ENCODE data around the gene TNIK.

The TNIK gene

DNA sequence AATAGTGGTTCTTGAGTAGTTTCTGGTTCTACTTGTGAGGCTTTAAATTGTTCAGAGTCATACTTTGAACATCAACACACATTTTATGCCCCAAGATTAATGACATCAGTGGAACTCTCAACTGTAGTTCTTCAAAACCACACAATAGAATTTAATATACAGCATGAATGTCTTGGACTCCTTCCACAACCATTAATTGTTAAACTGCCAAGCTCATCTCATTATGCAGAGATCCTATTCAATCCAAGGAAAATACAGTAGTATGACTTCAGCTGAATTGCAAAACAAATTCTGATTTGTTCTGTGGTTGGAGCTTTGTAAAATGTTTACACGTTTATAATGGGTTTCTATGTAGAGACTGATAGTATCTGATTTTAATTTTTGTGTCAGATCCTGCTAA, 234.5 kb downstream of the TNIK start:
- H3K4me1 ChIP-seq (ENCODE audit: control insufficient read depth, insufficient read depth, low read length) = no peaks in the 10 kb centered on the region
- H3K9me3 ChIP-seq (ENCODE audit: control insufficient read depth, low read length) = no peaks in the 10 kb centered on the region
- no peak overlapping the region for H3K9ac ChIP-seq (ENCODE audit: low read length)
- no peaks in the 10 kb centered on the region for H3K36me3 ChIP-seq (ENCODE audit: control insufficient read depth, insufficient read depth, low read length)
- no peaks in the 10 kb centered on the region for H3K27me3 ChIP-seq (ENCODE audit: control insufficient read depth, insufficient read depth, low read length)
- H3K4me3 ChIP-seq (ENCODE audit: low read length) = no peak overlapping the region

DNA sequence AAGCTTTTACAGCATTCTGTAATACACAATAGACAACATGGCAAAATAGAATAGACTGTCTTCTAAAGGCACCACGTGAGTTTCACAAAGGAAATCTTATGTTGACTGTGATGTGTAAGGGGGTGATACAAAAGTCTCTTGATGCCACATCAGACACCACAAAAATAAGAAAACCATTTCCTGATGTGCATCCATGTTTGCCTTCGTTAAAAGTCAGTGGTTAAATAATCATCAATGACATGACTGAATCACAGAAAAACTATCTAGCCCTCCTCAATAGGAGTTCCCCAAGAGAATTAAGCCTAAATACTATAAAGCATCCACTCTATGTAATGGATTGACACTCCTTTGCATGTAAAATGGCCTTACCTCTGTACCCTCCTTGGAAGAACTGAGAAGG, 235.0 kb downstream of the TNIK start:
- Histone ChIP-seq H3K9ac (ENCODE audit: low read length) (no peak overlapping the region), H3K9me3 (ENCODE audit: control insufficient read depth, low read length) (no peaks in the 10 kb centered on the region), H3K36me3 (ENCODE audit: control insufficient read depth, insufficient read depth, low read length) (no peaks in the 10 kb centered on the region), H3K4me1 (ENCODE audit: control insufficient read depth, insufficient read depth, low read length) (no peaks in the 10 kb centered on the region), H3K27me3 (ENCODE audit: control insufficient read depth, insufficient read depth, low read length) (no peaks in the 10 kb centered on the region), H3K4me3 (ENCODE audit: low read length) (no peak overlapping the region)

DNA sequence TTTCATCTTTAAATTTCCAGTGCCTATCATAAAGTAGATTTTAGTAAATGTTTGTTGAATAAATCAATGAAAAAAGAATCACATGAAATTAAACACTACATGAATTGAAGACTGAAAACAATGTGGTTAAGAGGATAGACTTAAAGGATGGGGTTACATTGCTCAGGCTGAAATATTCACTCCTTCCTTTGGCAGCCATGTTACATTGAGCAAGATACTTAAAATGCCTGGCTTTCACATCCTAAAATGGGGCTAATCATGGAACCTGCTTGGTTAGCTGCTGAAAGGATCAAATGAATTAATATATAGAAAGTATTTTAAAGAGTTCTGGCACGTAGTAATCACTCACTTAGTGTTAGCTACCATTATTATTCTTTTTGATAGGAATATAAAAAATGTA, 236.8 kb downstream of the TNIK start:
- H3K9me3 ChIP-seq (ENCODE audit: control insufficient read depth, low read length) = no peaks in the 10 kb centered on the region
- H3K4me1 ChIP-seq (ENCODE audit: control insufficient read depth, insufficient read depth, low read length) = no peaks in the 10 kb centered on the region
- H3K4me3 ChIP-seq (ENCODE audit: low read length) = no peak overlapping the region
- no peak overlapping the region for H3K9ac ChIP-seq (ENCODE audit: low read length)
- H3K36me3 ChIP-seq (ENCODE audit: control insufficient read depth, insufficient read depth, low read length) = no peaks in the 10 kb centered on the region
- H3K27me3 ChIP-seq (ENCODE audit: control insufficient read depth, insufficient read depth, low read length) = no peaks in the 10 kb centered on the region

DNA sequence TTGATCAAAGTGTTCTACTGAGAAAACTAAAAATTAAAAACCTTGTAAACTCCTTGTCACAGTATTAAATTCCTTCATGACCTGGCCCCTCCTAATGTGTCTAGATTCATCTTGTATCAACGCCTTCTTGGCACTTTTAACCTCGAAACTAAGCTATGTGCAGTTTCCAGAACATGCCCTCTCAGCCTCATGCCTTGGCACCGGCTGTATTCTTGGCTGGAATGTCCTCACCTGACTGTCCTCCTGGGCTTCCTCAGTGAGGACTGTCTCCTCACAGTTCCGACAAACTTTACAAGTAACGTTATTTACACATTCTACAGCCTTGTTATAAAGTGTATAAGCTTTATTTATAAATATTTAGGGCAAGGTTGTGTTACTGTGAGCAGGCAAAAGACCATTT, 237.2 kb downstream of the TNIK start:
- Histone ChIP-seq H3K4me3 (ENCODE audit: low read length) (no peak overlapping the region), H3K36me3 (ENCODE audit: control insufficient read depth, insufficient read depth, low read length) (no peaks in the 10 kb centered on the region), H3K4me1 (ENCODE audit: control insufficient read depth, insufficient read depth, low read length) (no peaks in the 10 kb centered on the region), H3K27me3 (ENCODE audit: control insufficient read depth, insufficient read depth, low read length) (no peaks in the 10 kb centered on the region), H3K9ac (ENCODE audit: low read length) (no peak overlapping the region), H3K9me3 (ENCODE audit: control insufficient read depth, low read length) (no peaks in the 10 kb centered on the region)

DNA sequence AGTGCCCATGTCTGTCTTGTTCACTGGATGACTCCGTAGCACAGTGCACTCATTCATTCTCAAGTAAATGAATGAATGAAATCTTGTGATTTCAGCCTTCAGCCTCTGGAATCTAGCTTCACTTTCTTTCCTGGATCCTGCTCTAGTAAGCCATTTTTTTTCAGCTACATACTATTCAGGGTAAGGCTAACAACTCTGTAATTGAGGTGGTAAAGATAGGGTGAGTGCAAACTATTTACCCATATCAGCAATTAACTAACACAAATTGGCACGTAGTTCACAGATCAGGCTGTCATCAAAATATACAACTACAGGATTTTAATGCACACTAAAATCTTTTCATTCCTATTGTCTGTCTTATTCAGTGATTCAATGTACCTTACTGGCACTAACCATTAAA, 238.6 kb downstream of the TNIK start:
- H3K27me3 ChIP-seq (ENCODE audit: control insufficient read depth, insufficient read depth, low read length) = no peaks in the 10 kb centered on the region

DNA sequence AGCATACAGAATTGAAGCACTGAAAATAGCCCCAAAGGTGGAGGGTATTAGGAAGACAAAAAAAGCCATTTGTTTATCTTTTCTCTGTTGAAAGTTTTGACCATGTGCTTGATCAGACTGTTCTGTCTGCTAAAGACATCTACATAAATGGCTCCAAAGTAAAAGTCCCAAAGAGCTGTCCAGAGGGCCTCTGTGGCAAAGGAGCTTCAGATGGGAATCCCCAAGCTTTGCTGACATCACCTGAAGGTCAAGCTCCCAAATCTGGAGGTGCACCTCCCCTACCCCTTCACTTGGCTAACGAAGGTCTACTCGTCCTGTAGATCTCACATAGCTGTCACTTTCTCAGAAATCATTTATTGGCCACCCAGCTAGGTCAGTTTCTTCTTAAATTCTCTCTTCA, 239.1 kb downstream of the TNIK start:
- no peaks in the 10 kb centered on the region for H3K9me3 ChIP-seq (ENCODE audit: control insufficient read depth, low read length)
- no peaks in the 10 kb centered on the region for H3K27me3 ChIP-seq (ENCODE audit: control insufficient read depth, insufficient read depth, low read length)
- no peak overlapping the region for H3K9ac ChIP-seq (ENCODE audit: low read length)
- no peak overlapping the region for H3K4me3 ChIP-seq (ENCODE audit: low read length)
- H3K36me3 ChIP-seq (ENCODE audit: control insufficient read depth, insufficient read depth, low read length) = no peaks in the 10 kb centered on the region
- no peaks in the 10 kb centered on the region for H3K4me1 ChIP-seq (ENCODE audit: control insufficient read depth, insufficient read depth, low read length)

More for the DNA sequence above, 238.6 kb downstream of the TNIK start:
- Histone ChIP-seq H3K36me3 (ENCODE audit: control insufficient read depth, insufficient read depth, low read length) (no peaks in the 10 kb centered on the region), H3K4me3 (ENCODE audit: low read length) (no peak overlapping the region), H3K9me3 (ENCODE audit: control insufficient read depth, low read length) (no peaks in the 10 kb centered on the region), H3K4me1 (ENCODE audit: control insufficient read depth, insufficient read depth, low read length) (no peaks in the 10 kb centered on the region), H3K9ac (ENCODE audit: low read length) (no peak overlapping the region)

- no peak overlapping the region for H3K4me3 ChIP-seq (ENCODE audit: low read length)
- no peaks in the 10 kb centered on the region for H3K9me3 ChIP-seq (ENCODE audit: control insufficient read depth, low read length)
- H3K36me3 ChIP-seq (ENCODE audit: control insufficient read depth, insufficient read depth, low read length) = no peaks in the 10 kb centered on the region
- no peak overlapping the region for H3K9ac ChIP-seq (ENCODE audit: low read length)
- H3K4me1 ChIP-seq (ENCODE audit: control insufficient read depth, insufficient read depth, low read length) = no peaks in the 10 kb centered on the region
- no peaks in the 10 kb centered on the region for H3K27me3 ChIP-seq (ENCODE audit: control insufficient read depth, insufficient read depth, low read length)
Measured at GRCh38 chr3:171219258-171219657, 240.9 kb downstream of the TNIK start.

GRCh38 chr3:171218069-171218468, 242.1 kb downstream of the TNIK start:
- Histone ChIP-seq H3K9ac (ENCODE audit: low read length) (no peak overlapping the region), H3K9me3 (ENCODE audit: control insufficient read depth, low read length) (no peaks in the 10 kb centered on the region), H3K36me3 (ENCODE audit: control insufficient read depth, insufficient read depth, low read length) (no peaks in the 10 kb centered on the region), H3K27me3 (ENCODE audit: control insufficient read depth, insufficient read depth, low read length) (no peaks in the 10 kb centered on the region), H3K4me3 (ENCODE audit: low read length) (no peak overlapping the region), H3K4me1 (ENCODE audit: control insufficient read depth, insufficient read depth, low read length) (no peaks in the 10 kb centered on the region)

DNA sequence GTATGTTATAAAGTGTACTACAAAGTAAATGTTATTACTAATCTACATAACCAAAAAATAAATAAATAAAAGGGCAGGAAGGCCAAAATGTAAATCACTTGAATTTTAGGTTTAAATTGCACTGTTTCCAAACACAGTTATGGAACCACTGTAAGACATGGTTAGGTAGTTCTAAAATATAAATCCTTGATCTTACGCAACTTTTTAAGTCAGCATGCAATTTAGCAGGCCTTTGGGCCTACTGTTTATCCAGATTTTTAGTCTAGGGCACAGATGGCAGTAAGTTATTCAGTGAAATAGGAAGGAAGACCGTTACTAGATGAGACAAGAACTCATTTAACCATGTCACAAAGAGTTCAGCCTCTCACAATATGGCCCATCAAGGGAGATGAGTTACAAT, 246.3 kb downstream of the TNIK start:
- Histone ChIP-seq H3K36me3 (ENCODE audit: control insufficient read depth, insufficient read depth, low read length) (no peaks in the 10 kb centered on the region), H3K4me1 (ENCODE audit: control insufficient read depth, insufficient read depth, low read length) (no peaks in the 10 kb centered on the region), H3K4me3 (ENCODE audit: low read length) (no peak overlapping the region), H3K9me3 (ENCODE audit: control insufficient read depth, low read length) (no peaks in the 10 kb centered on the region), H3K9ac (ENCODE audit: low read length) (no peak overlapping the region), H3K27me3 (ENCODE audit: control insufficient read depth, insufficient read depth, low read length) (no peaks in the 10 kb centered on the region)

- Histone ChIP-seq H3K9ac (ENCODE audit: low read length) (no peak overlapping the region), H3K4me1 (ENCODE audit: control insufficient read depth, insufficient read depth, low read length) (no peaks in the 10 kb centered on the region), H3K27me3 (ENCODE audit: control insufficient read depth, insufficient read depth, low read length) (no peaks in the 10 kb centered on the region), H3K36me3 (ENCODE audit: control insufficient read depth, insufficient read depth, low read length) (no peaks in the 10 kb centered on the region), H3K9me3 (ENCODE audit: control insufficient read depth, low read length) (no peaks in the 10 kb centered on the region), H3K4me3 (ENCODE audit: low read length) (no peak overlapping the region)
Measured at GRCh38 chr3:171213178-171213577, 247.0 kb downstream of the TNIK start.

- no peak overlapping the region for H3K4me3 ChIP-seq (ENCODE audit: low read length)
- H3K4me1 ChIP-seq (ENCODE audit: control insufficient read depth, insufficient read depth, low read length) = no peaks in the 10 kb centered on the region
- no peaks in the 10 kb centered on the region for H3K27me3 ChIP-seq (ENCODE audit: control insufficient read depth, insufficient read depth, low read length)
- H3K36me3 ChIP-seq (ENCODE audit: control insufficient read depth, insufficient read depth, low read length) = no peaks in the 10 kb centered on the region
- H3K9ac ChIP-seq (ENCODE audit: low read length) = no peak overlapping the region
- no peaks in the 10 kb centered on the region for H3K9me3 ChIP-seq (ENCODE audit: control insufficient read depth, low read length)
Measured at GRCh38 chr3:171212648-171213047, 247.6 kb downstream of the TNIK start.

DNA sequence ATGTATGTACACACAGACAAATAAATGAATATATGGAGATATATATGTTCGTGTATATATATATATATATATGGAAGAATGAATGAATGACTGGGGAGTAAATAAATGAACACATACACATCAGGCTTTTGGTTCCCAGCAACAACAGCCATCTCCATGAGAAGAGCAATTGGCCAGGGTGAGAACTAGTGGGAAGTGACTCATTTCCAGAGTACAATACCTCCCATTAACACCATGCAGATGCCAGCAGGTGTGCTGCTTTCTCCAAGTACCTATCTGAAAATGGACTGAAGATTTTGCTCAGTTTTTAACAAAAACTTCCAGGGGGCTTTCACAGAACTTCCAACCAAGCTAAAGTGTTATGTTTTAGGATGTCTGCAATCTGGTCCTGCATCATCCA, 253.9 kb downstream of the TNIK start:
- Histone ChIP-seq H3K4me1 (ENCODE audit: control insufficient read depth, insufficient read depth, low read length) (no peaks in the 10 kb centered on the region), H3K4me3 (ENCODE audit: low read length) (no peak overlapping the region), H3K9ac (ENCODE audit: low read length) (no peak overlapping the region), H3K27me3 (ENCODE audit: control insufficient read depth, insufficient read depth, low read length) (no peaks in the 10 kb centered on the region), H3K36me3 (ENCODE audit: control insufficient read depth, insufficient read depth, low read length) (no peaks in the 10 kb centered on the region), H3K9me3 (ENCODE audit: control insufficient read depth, low read length) (no peaks in the 10 kb centered on the region)

DNA sequence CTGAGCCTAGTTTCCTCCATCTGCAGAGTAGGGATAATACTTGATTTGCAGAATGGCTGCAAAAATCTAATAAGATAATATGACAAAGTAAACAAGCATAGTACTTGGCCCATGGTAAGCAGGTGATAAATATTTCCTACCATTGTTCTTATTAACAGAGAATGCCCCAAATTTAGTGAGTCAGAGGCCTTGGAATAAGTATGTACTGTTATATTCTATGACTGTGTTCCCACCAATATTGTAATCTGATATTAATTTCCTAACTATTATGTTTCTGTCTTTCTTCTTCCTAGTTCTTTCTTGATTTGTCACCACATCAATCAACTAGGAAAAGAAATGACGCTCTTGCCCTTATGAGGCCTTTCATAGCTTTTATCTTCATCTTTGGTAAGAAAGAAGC, 255.3 kb downstream of the TNIK start:
- Histone ChIP-seq H3K36me3 (ENCODE audit: control insufficient read depth, insufficient read depth, low read length) (no peaks in the 10 kb centered on the region), H3K4me3 (ENCODE audit: low read length) (no peak overlapping the region), H3K27me3 (ENCODE audit: control insufficient read depth, insufficient read depth, low read length) (no peaks in the 10 kb centered on the region), H3K9me3 (ENCODE audit: control insufficient read depth, low read length) (no peaks in the 10 kb centered on the region), H3K9ac (ENCODE audit: low read length) (no peak overlapping the region), H3K4me1 (ENCODE audit: control insufficient read depth, insufficient read depth, low read length) (no peaks in the 10 kb centered on the region)

All from mucosa of stomach (tissue), 1 donor.